Measurements from ENCODE around the gene ADAMTS14. TPM values are rescaled to one million over a fixed set of nuclear protein-coding genes. Genes with fewer than 3 reads are reported as not detected.

ADAMTS14 gene
- total RNA-seq, 2 experiments from 2014 or later, result not detected

DNA sequence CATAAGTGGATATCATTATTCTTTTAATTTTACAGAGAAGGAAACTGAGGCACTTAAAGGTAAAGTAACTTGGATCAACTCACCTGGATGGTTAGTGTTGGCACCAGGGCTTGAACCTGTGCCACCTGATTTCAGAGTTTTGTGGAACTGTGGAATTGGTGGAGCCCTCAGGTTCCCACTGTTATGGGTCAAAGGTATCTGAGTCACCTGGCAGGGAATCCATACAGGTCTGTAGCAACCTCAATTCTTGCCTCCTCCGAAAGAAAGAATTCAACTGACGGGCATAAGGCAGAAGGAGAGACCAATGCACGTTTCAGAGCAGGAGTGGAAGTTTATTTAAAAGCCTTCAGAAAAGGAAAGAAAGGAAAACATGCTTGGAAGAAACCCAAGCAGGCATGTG is 25.2 kb upstream of the ADAMTS14 start:
- intact Hi-C loops (cut with DNase I, micrococcal nuclease), result no loop called here
- DNase-seq (no peak), ATAC-seq (ENCODE audit: poor library complexity) (no peak)
- CTCF ChIA-PET, result no interaction called here
- POLR2A ChIA-PET, result no interaction called here
- no peak for TF ChIP-seq CTCF (IDR thresholded peaks at IDR 0.05)
- Histone ChIP-seq H3K4me1 (ENCODE audit: insufficient read depth, low read length) (no peaks in the 10 kb centered on the region), H3K27me3 (ENCODE audit: control insufficient read depth in 1 of 2, insufficient read depth in 2 of 2, low read length in 2 of 2) (peaks cover 0 to 3% of the 10 kb centered on the region in 2 experiments), H3K4me3 (ENCODE audit: low read length) (no peak overlapping the region), H3K36me3 (ENCODE audit: insufficient read depth, low read length) (no peaks in the 10 kb centered on the region), H3K27ac (ENCODE audit: low read depth in 1 of 2, low read length in 2 of 2) (no peak overlapping the region), H3K9me3 (ENCODE audit: control insufficient read depth in 1 of 2, insufficient read depth in 1 of 2, low read length in 2 of 2) (peaks cover 37% of the 10 kb centered on the region in 2 experiments)
- Mint-ChIP-seq H3K4me3 (no peak overlapping the region), H3K27me3 (no peaks in the 10 kb centered on the region), H3K36me3 (ENCODE audit: low read depth) (peaks cover 6% of the 10 kb centered on the region), H3K4me1 (ENCODE audit: low read depth) (no peaks in the 10 kb centered on the region), H3K9me3 (peaks cover 13% of the 10 kb centered on the region), H3K27ac (no peak overlapping the region)

GRCh38 chr10:70648427-70648826 is 23.9 kb upstream of the ADAMTS14 start:
- H3K36me3 ChIP-seq (ENCODE audit: insufficient read depth, low read length), result no peaks in the 10 kb centered on the region
- no peak overlapping the region for H3K4me3 Mint-ChIP-seq
- ChIA-PET POLR2A (no interaction called here), CTCF (no interaction called here)
- H3K9me3 ChIP-seq (ENCODE audit: control insufficient read depth in 1 of 2, insufficient read depth in 1 of 2, low read length in 2 of 2), result peaks cover 38 to 42% of the 10 kb centered on the region in 2 experiments
- peaks cover 0 to 3% of the 10 kb centered on the region in 2 experiments for H3K27me3 ChIP-seq (ENCODE audit: control insufficient read depth in 1 of 2, insufficient read depth in 2 of 2, low read length in 2 of 2)
- H3K27ac Mint-ChIP-seq, result no peak overlapping the region
- no peaks in the 10 kb centered on the region for H3K4me1 ChIP-seq (ENCODE audit: insufficient read depth, low read length)
- ATAC-seq (ENCODE audit: poor library complexity) (no peak), DNase-seq (no peak)
- intact Hi-C loops (cut with DNase I, micrococcal nuclease), result no loop called here
- H3K27me3 Mint-ChIP-seq, result no peaks in the 10 kb centered on the region
- peaks cover 9% of the 10 kb centered on the region for H3K36me3 Mint-ChIP-seq (ENCODE audit: low read depth)
- TF ChIP-seq CTCF (IDR thresholded peaks at IDR 0.05), result no peak
- no peak overlapping the region for H3K4me3 ChIP-seq (ENCODE audit: low read length)
- H3K9me3 Mint-ChIP-seq, result peaks cover 13% of the 10 kb centered on the region
- no peak overlapping the region for H3K27ac ChIP-seq (ENCODE audit: low read depth in 1 of 2, low read length in 2 of 2)
- H3K4me1 Mint-ChIP-seq (ENCODE audit: low read depth), result no peaks in the 10 kb centered on the region

DNA sequence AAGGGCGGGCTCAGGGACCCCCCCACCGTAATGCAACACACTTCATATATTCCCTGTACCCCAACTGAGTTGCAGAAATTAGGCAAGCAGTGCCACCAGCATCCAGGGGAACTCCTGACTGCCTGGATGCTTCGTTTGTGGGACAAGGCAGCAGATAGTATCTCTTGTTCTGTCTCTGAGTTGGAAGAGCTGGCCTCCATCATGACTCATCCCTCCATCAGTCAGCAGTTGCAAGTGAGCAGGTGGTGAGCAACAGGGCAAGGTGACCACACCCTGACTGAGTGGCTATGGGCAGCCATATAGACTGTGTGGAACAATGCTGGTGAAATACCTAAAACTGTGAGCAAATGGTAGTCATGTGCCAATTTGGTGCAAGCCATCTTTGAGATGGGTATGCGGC is 22.8 kb upstream of the ADAMTS14 start:
- H3K36me3 Mint-ChIP-seq (ENCODE audit: low read depth), result peaks cover 9% of the 10 kb centered on the region
- no peak overlapping the region for H3K4me3 ChIP-seq (ENCODE audit: low read length)
- no peaks in the 10 kb centered on the region for H3K4me1 Mint-ChIP-seq (ENCODE audit: low read depth)
- no peaks in the 10 kb centered on the region for H3K4me1 ChIP-seq (ENCODE audit: insufficient read depth, low read length)
- intact Hi-C loops (cut with DNase I, micrococcal nuclease), result no loop called here
- no peak for ATAC-seq (ENCODE audit: poor library complexity)
- no peak for DNase-seq
- no peak overlapping the region for H3K27ac ChIP-seq (ENCODE audit: low read depth in 1 of 2, low read length in 2 of 2)
- H3K27me3 Mint-ChIP-seq, result no peaks in the 10 kb centered on the region
- peaks cover 13% of the 10 kb centered on the region for H3K9me3 Mint-ChIP-seq
- ChIA-PET POLR2A (no interaction called here), CTCF (no interaction called here)
- H3K36me3 ChIP-seq (ENCODE audit: insufficient read depth, low read length), result no peaks in the 10 kb centered on the region
- no peak for TF ChIP-seq CTCF (IDR thresholded peaks at IDR 0.05)
- H3K4me3 Mint-ChIP-seq, result no peak overlapping the region
- peaks cover 38 to 42% of the 10 kb centered on the region in 2 experiments for H3K9me3 ChIP-seq (ENCODE audit: control insufficient read depth in 1 of 2, insufficient read depth in 1 of 2, low read length in 2 of 2)
- no peak overlapping the region for H3K27ac Mint-ChIP-seq
- H3K27me3 ChIP-seq (ENCODE audit: control insufficient read depth in 1 of 2, insufficient read depth in 2 of 2, low read length in 2 of 2), result peaks cover 0 to 3% of the 10 kb centered on the region in 2 experiments
